NT2/D1 (cell line): ENCODE measurements around the gene CDH1.
"Not testable (repeated sequence)": the region's sequence is repeated elsewhere in the genome, so short reads cannot be mapped to it uniquely, and the experiment has no call there.

Experiments used
- SUZ12 ChIP-seq: IDR thresholded peaks from 2 replicates; pipeline ENCODE4 v1.6.1; 2011; ENCODE audit not compliant: insufficient read length, insufficient read depth; ENCODE audit errors: extremely low read depth
- YY1 ChIP-seq: IDR thresholded peaks from 2 replicates; pipeline ENCODE4 v1.6.1; 2011; ENCODE audit not compliant: insufficient read length, insufficient read depth
- ZNF274 ChIP-seq: IDR thresholded peaks from 2 replicates; pipeline ENCODE4 v1.6.1; 2011; ENCODE audit warnings: mild to moderate bottlenecking, low read depth, low read length

GRCh38 chr16:68787419-68787807, 50.3 kb downstream of the CDH1 start:
- TF ChIP-seq YY1, ZNF274, SUZ12: not testable (repeated sequence)
